Thymus (tissue), 11 donors: ENCODE measurements around the gene SENP1. TPM values are rescaled to one million over a fixed set of nuclear protein-coding genes. Genes with fewer than 3 reads are reported as not detected.

Source experiments
- DNase-seq, 9 donors: peaks; one replicate each; pipeline ENCODE4 v3.0.0-alpha.2; 2013; ENCODE audit warnings: low spot score in 9 of 9, low read depth in 6 of 9, missing footprints in 1 of 9
- H3K27ac ChIP-seq, 2 donors: one replicate each; pipeline ENCODE4 v1.5.1; 2013; ENCODE audit warnings: control low read depth in 1 of 2, low read depth in 1 of 2, low read length in 1 of 2, mild to moderate bottlenecking in 1 of 2, moderate library complexity in 1 of 2
- H3K27me3 ChIP-seq, 2 donors: one replicate each; pipeline ENCODE4 v1.5.1; 2013; ENCODE audit warnings: low read length in 1 of 2; ENCODE audit not compliant: control insufficient read depth in 2 of 2, insufficient read depth in 1 of 2
- H3K36me3 ChIP-seq, 2 donors: one replicate each; pipeline ENCODE4 v1.5.1; 2013; ENCODE audit warnings: low read length in 1 of 2, mild to moderate bottlenecking in 1 of 2, moderate library complexity in 1 of 2; ENCODE audit not compliant: control insufficient read depth in 2 of 2, insufficient read depth in 2 of 2
- H3K4me1 ChIP-seq, 2 donors: one replicate each; pipeline ENCODE4 v1.5.1; 2013; ENCODE audit warnings: low read length in 2 of 2; ENCODE audit not compliant: control insufficient read depth in 2 of 2, insufficient read depth in 2 of 2
- H3K4me3 ChIP-seq, 2 donors: one replicate each; pipeline ENCODE4 v1.5.1; 2013; ENCODE audit warnings: low read length in 2 of 2, control low read depth in 1 of 2, mild to moderate bottlenecking in 1 of 2
- H3K9me3 ChIP-seq, 2 donors: one replicate each; pipeline ENCODE4 v1.5.1; 2013; ENCODE audit warnings: low read length in 1 of 2, mild to moderate bottlenecking in 1 of 2; ENCODE audit not compliant: control insufficient read depth in 2 of 2, insufficient read depth in 1 of 2
- WGBS: extraction: QIAGEN DNeasy Blood & Tissue Kit; methylation state at CpG from one replicate; pipeline ENCODE4 v1.1.7; 2013; 5-methylcytosine and 5-hydroxymethylcytosine counted together
- polyA plus RNA-seq: library from polyadenylated mRNA; stranded (reverse); fragments of 200-250 nt; gene quantifications from one replicate; pipeline ENCODE4 v1.2.3, GENCODE V29; 2013
- total RNA-seq: library from RNA; stranded (reverse); fragments of 120-200 nt; gene quantifications from one replicate; pipeline ENCODE4 v1.2.4, GENCODE V29; 2013
- donor health status: healthy.

The SENP1 gene
- total and polyA plus RNA-seq, 2 donors: 6.6 to 25.0 TPM

DNA sequence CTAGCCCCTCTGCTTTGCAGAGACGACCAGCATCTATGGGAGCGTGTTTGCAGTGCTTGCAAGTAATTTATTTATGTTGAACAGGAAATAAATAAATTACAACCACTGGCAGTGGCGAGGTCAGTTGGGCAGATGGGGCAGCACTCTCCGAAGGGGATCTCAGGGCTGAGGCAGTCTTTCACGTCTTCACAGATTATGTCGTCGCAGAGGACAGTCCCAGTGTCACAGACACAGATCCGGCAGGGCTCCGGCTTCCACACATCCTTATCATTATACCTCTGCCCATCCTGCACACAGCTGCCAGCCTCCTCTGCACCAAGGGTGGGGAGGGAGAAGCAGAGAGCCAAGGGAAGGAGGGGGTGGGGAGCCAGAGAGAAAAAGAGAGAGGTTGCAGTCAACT is 106.1 kb downstream of the SENP1 start:
- Histone ChIP-seq H3K4me1 (peaks cover 7 to 30% of the 10 kb centered on the region in 2 donors), H3K9me3 (peaks cover 0 to 10% of the 10 kb centered on the region in 2 donors), H3K27ac (no peak overlapping the region), H3K27me3 (peaks cover 58 to 94% of the 10 kb centered on the region in 2 donors), H3K36me3 (no peaks in the 10 kb centered on the region), H3K4me3 (no peak overlapping the region)
- 89% methylated on average over 9 of the region's 9 CpGs for WGBS
- no peak for DNase-seq

DNA sequence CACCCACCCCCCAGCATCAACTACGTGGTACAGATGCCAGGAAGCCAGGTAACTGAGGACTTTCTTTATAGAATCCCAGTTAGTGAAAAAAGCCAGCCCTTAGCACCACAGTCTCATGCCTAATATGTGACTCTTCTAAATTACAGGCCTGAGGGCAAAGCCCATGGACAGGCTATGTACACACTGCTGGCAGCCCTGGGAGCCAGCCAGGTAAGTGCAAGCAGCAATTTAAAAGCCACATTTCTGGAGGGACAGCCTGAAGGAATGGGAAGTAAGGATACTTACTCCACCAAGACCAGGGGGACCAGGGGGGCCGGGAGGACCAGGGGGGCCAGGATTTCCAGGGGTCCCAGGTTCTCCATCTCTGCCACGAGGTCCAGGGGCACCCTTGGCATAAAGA is 108.6 kb downstream of the SENP1 start:
- H3K4me1 ChIP-seq: peaks cover 2 to 13% of the 10 kb centered on the region in 2 donors
- H3K9me3 ChIP-seq: peaks cover 0 to 5% of the 10 kb centered on the region in 2 donors
- H3K36me3 ChIP-seq: no peaks in the 10 kb centered on the region
- H3K27me3 ChIP-seq: peaks cover 39 to 90% of the 10 kb centered on the region in 2 donors
- 65% methylated on average over 3 of the region's 3 CpGs for WGBS
- no peak for DNase-seq
- no peak overlapping the region for H3K4me3 ChIP-seq
- no peak overlapping the region for H3K27ac ChIP-seq

DNA sequence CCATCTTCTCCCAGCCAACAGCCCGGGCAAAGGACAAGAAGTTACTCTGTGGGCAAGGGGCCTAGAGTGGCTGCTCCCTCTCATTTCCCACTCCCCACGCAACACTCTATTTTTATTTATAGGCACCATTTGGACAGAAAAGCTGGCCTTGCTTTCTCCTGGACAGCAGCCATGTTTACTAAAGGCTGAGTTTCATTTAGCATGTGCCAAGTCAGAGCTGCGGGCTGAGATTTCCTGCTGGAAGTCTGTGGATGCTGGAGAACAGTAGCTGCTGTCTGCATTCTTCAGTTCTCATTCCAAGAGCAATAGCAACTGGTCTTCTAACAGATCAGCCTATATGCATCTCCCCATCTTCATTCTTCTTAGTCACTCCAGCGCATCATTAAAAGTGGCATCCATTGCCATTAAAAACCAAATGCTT is 109.9 kb downstream of the SENP1 start:
- Histone ChIP-seq H3K27me3 (peaks cover 25 to 85% of the 10 kb centered on the region in 2 donors), H3K27ac (no peak overlapping the region), H3K36me3 (no peaks in the 10 kb centered on the region), H3K4me3 (no peak overlapping the region), H3K4me1 (peaks cover 0 to 3% of the 10 kb centered on the region in 2 donors), H3K9me3 (no peaks in the 10 kb centered on the region)
- whole genome bisulfite sequencing: 95% methylated on average over 4 of the region's 4 CpGs
- DNase-seq: no peak

DNA sequence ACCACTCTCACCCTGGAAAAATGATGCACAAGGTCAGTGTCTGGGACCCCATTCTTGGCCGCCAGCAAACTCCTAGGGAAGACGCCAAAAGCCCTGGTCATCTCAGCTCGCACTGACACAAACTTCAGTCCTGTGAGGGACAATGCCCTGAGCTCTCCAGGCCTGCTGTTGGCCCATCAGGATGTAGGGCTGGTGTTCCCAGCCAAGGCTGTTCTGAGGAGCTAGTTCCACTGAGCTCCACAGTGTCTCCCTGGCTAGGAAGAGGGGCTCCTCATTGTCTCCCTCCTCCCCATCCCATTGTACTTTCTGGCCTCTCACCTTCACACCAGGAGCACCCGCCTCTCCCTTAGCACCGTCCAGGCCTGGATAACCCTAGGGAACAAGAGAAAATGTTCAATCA is 112.4 kb downstream of the SENP1 start:
- Histone ChIP-seq H3K9me3 (no peaks in the 10 kb centered on the region), H3K27ac (no peak overlapping the region), H3K4me1 (peaks cover 5 to 22% of the 10 kb centered on the region in 2 donors), H3K27me3 (peaks cover 6 to 74% of the 10 kb centered on the region in 2 donors), H3K4me3 (no peak overlapping the region), H3K36me3 (no peaks in the 10 kb centered on the region)
- no peak for DNase-seq
- WGBS: 97% methylated on average over 5 of the region's 5 CpGs

Other genes with a start within 250 kb of the SENP1 start
- gene VDR, start 201.1 kb downstream of the SENP1 start, total RNA-seq: 1.5 TPM
- gene VDR, start 201.1 kb downstream of the SENP1 start, polyA plus RNA-seq: 3.8 TPM
- gene TMEM106C, start 142.5 kb downstream of the SENP1 start, total RNA-seq: 82.1 TPM
- gene TMEM106C, start 142.5 kb downstream of the SENP1 start, polyA plus RNA-seq: 25.5 TPM
- gene COL2A1, start 101.6 kb downstream of the SENP1 start, total RNA-seq: 0.47 TPM
- 0.57 TPM for gene COL2A1, start 101.6 kb downstream of the SENP1 start, polyA plus RNA-seq
- 16.1 TPM for gene PFKM, start 13.3 kb upstream of the SENP1 start, total RNA-seq
- 12.8 TPM for gene PFKM, start 13.3 kb upstream of the SENP1 start, polyA plus RNA-seq
- gene ASB8, start 51.4 kb upstream of the SENP1 start, total RNA-seq: 22.1 TPM
- 23.2 TPM for gene ASB8, start 51.4 kb upstream of the SENP1 start, polyA plus RNA-seq
- gene CCDC184, start 77.6 kb upstream of the SENP1 start, total RNA-seq: 0.05 TPM
- 0.21 TPM for gene CCDC184, start 77.6 kb upstream of the SENP1 start, polyA plus RNA-seq
- gene OR10AD1, start 97.2 kb upstream of the SENP1 start, total RNA-seq: not detected
- gene OR10AD1, start 97.2 kb upstream of the SENP1 start, polyA plus RNA-seq: not detected
- gene ZNF641, start 244.8 kb upstream of the SENP1 start, total RNA-seq: 23.0 TPM
- 8.1 TPM for gene ZNF641, start 244.8 kb upstream of the SENP1 start, polyA plus RNA-seq